Measurements from ENCODE around the gene SPDL1. TPM values are rescaled to one million over a fixed set of nuclear protein-coding genes. Genes with fewer than 3 reads are reported as not detected.
A peak's percentile ranks its signal among the peaks of the same experiment; 100 is the strongest.

SPDL1 gene
- total and polyA plus RNA-seq, 2 of the 4 experiments (the other 2 are of a cell fraction): 18.8 to 29.4 TPM

- ATAC-seq (ENCODE audit: low read depth): no peak
- H3K18ac ChIP-seq (ENCODE audit: low read depth, low read length): no peak overlapping the region
- no peak overlapping the region for H3K56ac ChIP-seq (ENCODE audit: extremely low read depth, insufficient read depth, low read length)
- no peak overlapping the region for H2AK5ac ChIP-seq (ENCODE audit: low read depth, low read length)
- intact Hi-C loops (cut with micrococcal nuclease) (no loop called here), in situ Hi-C loops (cut with MboI; ENCODE audit: low sequenced_read_pairs) (no loop called here), dilution Hi-C loops (cut with HindIII; ENCODE audit: low sequenced_read_pairs, unreplicated experiment) (no loop called here)
- H3K36me3 ChIP-seq (ENCODE audit: control insufficient read depth, insufficient read depth, low read length): no peaks in the 10 kb centered on the region
- no peak overlapping the region for H3K4ac ChIP-seq (ENCODE audit: low read depth, low read length)
- no TSS peak for BruUV-seq (replicated peaks)
- no peak overlapping the region for H3K4me2 ChIP-seq (ENCODE audit: low read depth, low read length)
- no peak overlapping the region for H2BK15ac ChIP-seq (ENCODE audit: low read depth, low read length)
- H4K91ac ChIP-seq (ENCODE audit: insufficient read depth, low read depth, low read length): no peak overlapping the region
- no peak overlapping the region for H2BK120ac ChIP-seq (ENCODE audit: low read depth, low read length)
- no peak overlapping the region for H4K8ac ChIP-seq (ENCODE audit: low read depth in 2 of 2, low read length in 2 of 2)
- 20% methylated on average over 2 of the region's 18 CpGs; no CpG with 5 or more reads in 1 of the 2 experiments for WGBS, 2 experiments (ENCODE audit: extremely low coverage in 2 of 2, insufficient read length in 1 of 2)
- no peaks in the 10 kb centered on the region for H3K27me3 ChIP-seq (ENCODE audit: control insufficient read depth, insufficient read depth, low read length)
- H3K4me1 ChIP-seq (ENCODE audit: control insufficient read depth, insufficient read depth, low read length): no peaks in the 10 kb centered on the region
- TF ChIP-seq RFX5 (IDR thresholded peaks at IDR 0.05; ENCODE audit: low read depth, low read length) (no peak), RAD21 (IDR thresholded peaks at IDR 0.05; ENCODE audit: low read length) (no peak), BHLHE40 (IDR thresholded peaks at IDR 0.05; ENCODE audit: low read depth, low read length) (no peak), SMC3 (IDR thresholded peaks at IDR 0.05; ENCODE audit: low read depth, low read length) (no peak), CEBPB (IDR thresholded peaks at IDR 0.05; ENCODE audit: low read depth, low read length) (no peak), CTCF (conservative IDR thresholded peaks at IDR 0.05; ENCODE audit: low read depth, low read length) (no peak), FOS (IDR thresholded peaks at IDR 0.05; ENCODE audit: low read depth, low read length) (no peak), POLR2A (IDR thresholded peaks at IDR 0.05; ENCODE audit: low read depth, low read length) (no peak), CHD1 (IDR thresholded peaks at IDR 0.05; ENCODE audit: low read depth, low read length) (no peak), MAZ (IDR thresholded peaks at IDR 0.05; ENCODE audit: borderline replicate concordance, low read depth, low read length) (no peak), MXI1 (IDR thresholded peaks at IDR 0.05; ENCODE audit: borderline replicate concordance, low read depth, low read length) (no peak), USF2 (IDR thresholded peaks at IDR 0.05; ENCODE audit: low read depth, low read length) (no peak), RCOR1 (IDR thresholded peaks at IDR 0.05; ENCODE audit: insufficient replicate concordance, low read length) (no peak), MAFK (IDR thresholded peaks at IDR 0.05; ENCODE audit: low read depth, low read length) (no peak), ELK1 (IDR thresholded peaks at IDR 0.05; ENCODE audit: borderline replicate concordance, low read depth, low read length) (no peak), NFE2L2 (IDR thresholded peaks at IDR 0.05; ENCODE audit: low read depth, low read length) (no peak)
- no peak overlapping the region for H3K27ac ChIP-seq (ENCODE audit: insufficient read depth, low read length)
- POLR2A ChIA-PET (ENCODE audit: unreplicated experiment): no interaction called here
- peak overlapping the region; percentile 83 for H2AFZ ChIP-seq (replicated peaks; ENCODE audit: low read length, poor library complexity)
- no peak for DNase-seq
- no peaks in the 10 kb centered on the region for H3K79me1 ChIP-seq (ENCODE audit: low read depth in 1 of 2, low read length in 2 of 2)
- H2BK20ac ChIP-seq (ENCODE audit: low read depth, low read length): no peak overlapping the region
- CTCF ChIA-PET: no interaction called here
- no peaks in the 10 kb centered on the region for H4K20me1 ChIP-seq (ENCODE audit: insufficient read depth, low read length)
- H2BK5ac ChIP-seq (ENCODE audit: low read depth, low read length, poor library complexity, severe bottlenecking): no peak overlapping the region
- no peak overlapping the region for H2AK9ac ChIP-seq (replicated peaks; ENCODE audit: low read depth, low read length, poor library complexity)
- H3K4me3 ChIP-seq (ENCODE audit: insufficient read depth, low read depth, low read length): no peak overlapping the region
- no peak overlapping the region for H3K14ac ChIP-seq (replicated peaks; ENCODE audit: low read depth, low read length)
- peaks cover 3% of the 10 kb centered on the region; the same call in 1 of the 2 replicates for H3K9me1 ChIP-seq (ENCODE audit: insufficient read depth, low read length)
- H3K9me3 ChIP-seq (ENCODE audit: control insufficient read depth, insufficient read depth, low read length): peaks cover 4% of the 10 kb centered on the region; the same call in 1 of the 2 replicates
- no peak overlapping the region for H3K23ac ChIP-seq (ENCODE audit: low read depth, low read length)
- H3K9ac ChIP-seq (ENCODE audit: low read depth, low read length): no peak overlapping the region
- H4K5ac ChIP-seq (ENCODE audit: low read depth, low read length): no peak overlapping the region
These were observed 54.1 kb downstream of the SPDL1 start for GRCh38 chr5:169637549-169638121.

Measured in IMR-90 (cell line).